Activated CD4-positive, CD25-positive, alpha-beta regulatory T cell treated with anti-CD3 and anti-CD28 coated beads, Interleukin-2, amount 50 U/mL, for 16 hours (primary cell): ENCODE measurements around the gene AHRR.
"Not testable (repeated sequence)": the region's sequence is repeated elsewhere in the genome, so short reads cannot be mapped to it uniquely, and the experiment has no call there.

Experiments used
- DNase-seq: peaks from one replicate; pipeline ENCODE4 v3.0.0-alpha.2; 2020; ENCODE audit warnings: low read depth, low spot score

AHRR gene

GRCh38 chr5:414991-415927 lies 93.7 kb downstream of the AHRR start:
- not testable (repeated sequence) for DNase-seq

GRCh38 chr5:415928-416635 lies 94.6 kb downstream of the AHRR start:
- no peak for DNase-seq

DNA sequence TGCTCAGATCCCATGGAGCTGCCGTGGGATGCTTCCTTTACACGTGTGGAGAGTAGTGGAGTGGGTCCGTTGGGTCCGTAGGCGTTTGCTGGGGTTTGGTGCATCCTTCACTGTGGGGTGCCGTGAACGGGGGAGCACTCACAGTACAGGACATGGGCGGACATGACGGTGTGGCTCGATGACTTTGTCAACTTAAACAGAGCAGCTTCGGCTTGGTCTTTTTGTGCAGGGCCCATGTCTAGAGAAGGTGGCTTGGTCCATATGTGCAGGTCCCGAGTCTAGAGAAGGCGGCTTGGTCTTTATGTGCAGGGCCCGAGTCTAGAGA lies 95.1 kb downstream of the AHRR start:
- no peak for DNase-seq

GRCh38 chr5:417301-418161 lies 96.0 kb downstream of the AHRR start:
- DNase-seq: no peak

- DNase-seq: no peak
These were observed 96.9 kb downstream of the AHRR start for GRCh38 chr5:418162-419121.

- no peak for DNase-seq
These were observed 98.5 kb downstream of the AHRR start for GRCh38 chr5:419970-420369.

DNA sequence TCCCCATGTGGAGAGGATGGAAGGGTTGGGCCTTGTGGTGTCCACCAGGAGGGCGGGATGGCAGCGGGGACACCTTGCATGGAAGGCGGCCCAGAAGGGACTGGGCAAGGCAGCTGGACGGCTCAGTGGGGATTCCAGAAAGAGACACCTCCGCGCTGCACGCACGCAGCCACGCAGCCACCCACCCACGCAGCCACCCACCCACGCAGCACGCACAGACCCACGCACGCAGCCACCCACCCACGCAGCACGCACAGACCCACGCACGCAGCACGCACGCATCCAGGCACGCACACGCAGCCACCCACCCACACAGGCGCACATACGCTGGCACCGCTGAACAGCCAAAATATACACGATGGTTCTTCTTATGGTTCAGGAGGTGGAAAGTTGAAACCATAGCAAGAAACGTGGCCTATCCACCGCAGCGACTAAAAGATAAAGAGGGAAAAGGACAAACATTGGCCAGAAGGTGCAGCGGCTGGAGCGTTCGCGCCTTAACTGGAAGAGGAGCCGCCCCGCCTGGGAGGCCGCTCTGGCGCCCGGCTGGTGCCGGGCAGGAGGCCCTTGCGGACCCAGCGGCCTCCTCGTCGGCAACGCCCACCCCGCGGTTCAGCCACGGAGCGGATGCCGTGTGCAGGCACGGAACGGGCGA lies 99.2 kb downstream of the AHRR start:
- no peak for DNase-seq

- DNase-seq: no peak
These were observed 99.9 kb downstream of the AHRR start for GRCh38 chr5:421287-421880.

- no peak for DNase-seq
These were observed 100.4 kb downstream of the AHRR start for GRCh38 chr5:421901-422300.

DNA sequence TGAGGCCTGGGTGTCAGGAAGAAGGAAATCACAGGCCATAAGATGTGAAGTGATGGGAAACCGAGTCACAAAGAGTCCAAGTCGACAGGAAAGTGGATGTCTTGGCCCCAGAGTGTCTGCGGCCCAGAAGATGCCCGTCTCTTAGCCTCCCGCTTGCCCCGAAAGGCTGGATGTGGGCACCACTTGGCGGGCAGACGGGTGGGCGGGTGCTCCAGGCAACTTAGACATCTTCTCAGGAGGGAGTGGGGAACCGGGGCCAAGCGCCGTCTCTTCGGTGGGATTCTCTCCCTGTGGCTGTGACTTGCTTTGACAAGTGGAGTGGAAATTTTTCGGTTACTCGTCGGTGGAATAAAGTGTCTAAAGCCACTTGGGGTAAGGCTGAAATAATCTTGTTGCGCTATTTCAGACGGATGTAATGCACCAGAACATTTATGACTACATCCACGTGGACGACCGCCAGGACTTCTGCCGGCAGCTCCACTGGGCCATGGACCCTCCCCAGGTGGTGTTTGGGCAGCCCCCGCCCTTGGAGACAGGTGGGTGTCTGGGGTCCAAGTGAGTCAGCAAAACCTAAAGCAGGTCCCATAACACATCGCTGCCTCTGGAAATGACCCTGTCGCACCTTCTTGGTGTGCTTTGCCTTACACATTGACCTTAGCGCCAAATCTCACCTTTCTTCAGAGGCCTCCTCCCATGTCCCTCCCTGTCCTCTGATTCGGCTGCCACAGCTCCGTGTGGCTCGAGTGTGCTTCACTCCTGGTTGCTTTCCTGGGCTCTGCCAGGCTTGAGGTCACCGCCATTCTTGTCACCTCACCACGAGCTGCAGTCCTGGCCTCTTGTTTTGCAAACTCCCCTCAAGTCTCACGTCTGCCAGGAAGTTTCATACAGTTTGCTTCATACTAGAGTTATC lies 101.1 kb downstream of the AHRR start:
- no peak for DNase-seq

DNA sequence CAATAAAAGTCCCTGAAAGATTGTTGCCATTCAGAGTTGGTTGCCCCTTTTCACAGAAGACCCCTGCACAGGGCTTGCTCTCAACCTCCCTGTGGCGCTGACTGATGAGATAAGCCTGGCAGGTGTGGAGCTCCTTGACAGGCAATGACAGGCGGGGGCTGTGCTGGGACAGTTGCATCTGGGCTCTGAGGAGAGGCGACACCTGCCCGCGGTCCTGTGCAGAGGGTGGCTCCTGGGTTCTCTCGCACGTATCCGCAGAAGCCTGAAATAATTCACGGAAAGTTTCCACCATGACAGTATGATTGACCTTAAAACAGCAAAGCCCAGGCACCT lies 101.7 kb downstream of the AHRR start:
- DNase-seq: no peak

- DNase-seq: no peak
These were observed 102.2 kb downstream of the AHRR start for GRCh38 chr5:423626-424261.

- no peak for DNase-seq
These were observed 103.0 kb downstream of the AHRR start for GRCh38 chr5:424301-425110.

GRCh38 chr5:425714-426113 lies 104.2 kb downstream of the AHRR start:
- DNase-seq: no peak

DNA sequence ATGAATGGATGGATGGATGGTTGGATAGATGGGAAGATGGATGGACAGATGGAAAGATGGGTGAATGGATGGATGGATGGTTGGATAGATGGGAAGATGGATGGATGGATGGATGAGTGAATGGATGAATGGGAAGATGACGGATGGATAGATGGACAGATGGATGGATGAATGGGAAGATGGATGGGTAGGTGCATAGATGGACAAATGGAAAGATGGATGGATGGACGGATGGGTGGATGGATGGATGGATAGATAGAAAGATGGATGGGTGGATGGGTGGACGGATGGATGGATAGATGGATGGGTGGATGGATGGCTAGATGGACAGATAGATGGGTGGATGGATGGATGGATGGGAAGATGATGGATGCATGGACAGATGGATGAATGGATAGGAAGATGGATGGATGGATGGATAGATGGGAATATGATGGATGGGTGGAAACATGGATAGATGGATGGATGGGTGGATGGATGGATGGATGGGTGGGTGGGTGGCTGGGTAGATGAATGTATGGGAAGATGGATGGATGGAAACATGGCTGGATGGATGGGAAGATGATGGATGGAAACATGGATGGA lies 105.0 kb downstream of the AHRR start:
- DNase-seq: no peak

- no peak for DNase-seq
These were observed 106.0 kb downstream of the AHRR start for GRCh38 chr5:427415-428087.

- no peak for DNase-seq
These were observed 106.7 kb downstream of the AHRR start for GRCh38 chr5:428219-428618.
